HPDE6-E6E7 (cell line): ENCODE results near the gene CD7.

Source experiments
- DNase-seq: peaks from one replicate; pipeline ENCODE4 v3.0.0; 2011; ENCODE audit warnings: missing footprints; ENCODE audit errors: extremely low spot score

CD7 gene

GRCh38 chr17:82328141-82328993 is 11.0 kb upstream of the CD7 start:
- DNase-seq: no peak

- no peak for DNase-seq
Measured at GRCh38 chr17:82327757-82328140, 10.3 kb upstream of the CD7 start.

- DNase-seq: no peak
Measured at GRCh38 chr17:82327289-82327688, 9.9 kb upstream of the CD7 start.

GRCh38 chr17:82325286-82326180 is 8.1 kb upstream of the CD7 start:
- no peak for DNase-seq

- no peak for DNase-seq
Measured at GRCh38 chr17:82324566-82325285, 7.3 kb upstream of the CD7 start.

- no peak for DNase-seq
Measured at GRCh38 chr17:82323514-82324234, 6.3 kb upstream of the CD7 start.

GRCh38 chr17:82322526-82323453 is 5.4 kb upstream of the CD7 start:
- DNase-seq: no peak

- no peak for DNase-seq
Measured at GRCh38 chr17:82321947-82322466, 4.6 kb upstream of the CD7 start.

- no peak for DNase-seq
Measured at GRCh38 chr17:82320956-82321927, 3.8 kb upstream of the CD7 start.

- no peak for DNase-seq
Measured at GRCh38 chr17:82320140-82320840, 2.9 kb upstream of the CD7 start.

- no peak for DNase-seq
Measured at GRCh38 chr17:82319619-82320062, 2.2 kb upstream of the CD7 start.

- no peak for DNase-seq
Measured at GRCh38 chr17:82318772-82319606, 1.6 kb upstream of the CD7 start.

- no peak for DNase-seq
Measured at GRCh38 chr17:82318169-82318498, 726 bp upstream of the CD7 start.

- DNase-seq: no peak
Measured at GRCh38 chr17:82316651-82317393, 586 bp downstream of the CD7 start.

GRCh38 chr17:82315703-82316358 is 1.6 kb downstream of the CD7 start:
- no peak for DNase-seq
